GM21360 (cell line): ENCODE data around the gene FGGY.

Experiments
- ATAC-seq: cut with Tn5 transposase; IDR thresholded peaks from one replicate; pipeline ENCODE4 v1.9.1; 2021; ENCODE audit warnings: mild to moderate bottlenecking, moderate library complexity; ENCODE audit not compliant: unreplicated experiment

FGGY gene

DNA sequence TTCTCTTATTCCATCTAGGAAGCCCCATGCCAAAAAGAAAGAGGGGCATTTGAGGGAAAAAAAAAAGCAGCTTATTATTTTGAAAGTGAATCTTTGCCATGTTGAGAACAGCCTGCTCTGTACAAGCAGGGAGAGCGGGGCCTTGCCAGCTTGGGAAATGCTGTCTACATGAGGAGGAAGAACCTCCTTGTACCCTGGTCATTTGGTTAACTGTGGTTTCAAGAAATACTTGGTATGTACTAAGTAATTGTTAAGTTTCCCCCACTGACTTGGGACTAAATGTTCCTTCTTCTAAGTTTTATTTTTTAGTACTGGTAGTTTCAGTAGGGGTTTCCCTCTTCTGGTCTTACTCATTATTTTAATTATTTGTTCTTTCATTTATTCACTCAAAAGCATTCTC is 373.8 kb downstream of the FGGY start:
- no peak for ATAC-seq

- no peak for ATAC-seq
Observed at GRCh38 chr1:59671066-59671952, 374.4 kb downstream of the FGGY start.

DNA sequence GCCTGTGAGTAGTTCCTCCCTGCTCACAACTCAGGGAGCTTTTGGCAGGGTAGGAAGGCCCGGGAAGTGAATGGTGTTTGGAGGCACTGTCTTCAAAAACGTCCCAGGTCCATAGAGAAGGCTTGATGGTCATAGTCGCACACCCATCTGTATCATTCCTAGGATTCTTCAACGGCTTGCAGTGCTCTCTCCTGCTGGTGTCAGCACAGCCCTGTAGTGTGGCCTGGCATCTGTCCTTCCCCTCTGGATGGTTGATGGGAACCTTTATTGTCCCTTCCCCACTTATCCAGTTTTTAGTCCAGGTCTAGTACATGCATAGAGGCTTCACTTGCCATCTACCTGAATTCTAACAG is 375.0 kb downstream of the FGGY start:
- ATAC-seq: no peak

DNA sequence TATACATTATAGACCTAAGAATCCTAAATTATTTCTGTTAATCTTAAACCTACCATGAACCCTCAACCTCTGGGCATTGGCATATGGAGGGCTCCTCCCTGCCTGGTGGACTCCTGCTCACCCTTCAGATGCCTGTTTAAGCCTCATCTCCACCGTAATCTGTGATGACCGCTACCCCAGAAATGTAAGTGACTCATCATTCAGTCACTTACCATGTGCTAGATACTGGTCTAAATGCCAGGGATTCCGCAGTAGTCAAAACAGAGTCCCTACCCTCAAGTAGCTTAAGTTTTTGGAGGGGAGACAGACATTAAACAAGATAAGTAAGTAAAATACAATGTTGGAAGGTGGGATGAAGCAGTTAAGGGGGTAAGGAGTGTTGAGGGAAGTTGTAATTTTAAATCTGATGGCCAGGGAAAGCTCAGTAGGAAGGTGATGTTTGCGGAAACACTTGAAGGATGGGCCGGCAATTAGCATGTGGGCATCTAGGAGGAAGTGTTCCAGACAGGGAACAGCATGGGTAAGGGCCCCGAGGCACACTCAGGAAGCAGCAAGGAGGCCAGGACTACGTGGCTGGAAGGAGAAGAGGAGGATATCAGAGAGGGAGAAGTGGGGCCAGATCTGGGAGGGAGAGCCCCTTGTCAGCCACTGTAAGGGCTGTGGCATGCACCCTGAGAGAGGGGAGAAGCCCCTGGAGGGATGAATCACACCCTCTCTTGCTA is 376.1 kb downstream of the FGGY start:
- ATAC-seq: no peak

- no peak for ATAC-seq
Observed at GRCh38 chr1:59673573-59674450, 376.9 kb downstream of the FGGY start.

GRCh38 chr1:59674595-59674994 is 377.7 kb downstream of the FGGY start:
- ATAC-seq: no peak

- no peak for ATAC-seq
Observed at GRCh38 chr1:59675936-59676335, 379.0 kb downstream of the FGGY start.

DNA sequence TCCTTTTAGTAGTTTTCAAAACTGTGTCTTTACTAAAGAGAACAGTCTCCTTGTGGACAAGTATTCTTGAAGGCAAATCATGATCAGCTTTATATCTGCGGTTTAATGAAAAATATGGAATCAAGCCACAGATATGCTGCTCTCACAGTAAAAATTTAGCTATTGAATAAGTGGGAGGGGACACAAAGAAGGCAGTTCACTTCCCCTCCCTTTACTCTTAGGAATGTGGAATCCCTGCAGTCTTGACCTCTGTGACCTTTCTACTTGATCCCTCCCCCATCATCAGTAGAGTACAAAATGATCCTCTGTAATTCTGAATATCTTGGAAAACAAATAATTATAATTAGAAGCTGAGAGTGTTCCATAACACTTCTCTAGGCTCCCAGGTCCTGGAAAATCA is 381.1 kb downstream of the FGGY start:
- no peak for ATAC-seq

DNA sequence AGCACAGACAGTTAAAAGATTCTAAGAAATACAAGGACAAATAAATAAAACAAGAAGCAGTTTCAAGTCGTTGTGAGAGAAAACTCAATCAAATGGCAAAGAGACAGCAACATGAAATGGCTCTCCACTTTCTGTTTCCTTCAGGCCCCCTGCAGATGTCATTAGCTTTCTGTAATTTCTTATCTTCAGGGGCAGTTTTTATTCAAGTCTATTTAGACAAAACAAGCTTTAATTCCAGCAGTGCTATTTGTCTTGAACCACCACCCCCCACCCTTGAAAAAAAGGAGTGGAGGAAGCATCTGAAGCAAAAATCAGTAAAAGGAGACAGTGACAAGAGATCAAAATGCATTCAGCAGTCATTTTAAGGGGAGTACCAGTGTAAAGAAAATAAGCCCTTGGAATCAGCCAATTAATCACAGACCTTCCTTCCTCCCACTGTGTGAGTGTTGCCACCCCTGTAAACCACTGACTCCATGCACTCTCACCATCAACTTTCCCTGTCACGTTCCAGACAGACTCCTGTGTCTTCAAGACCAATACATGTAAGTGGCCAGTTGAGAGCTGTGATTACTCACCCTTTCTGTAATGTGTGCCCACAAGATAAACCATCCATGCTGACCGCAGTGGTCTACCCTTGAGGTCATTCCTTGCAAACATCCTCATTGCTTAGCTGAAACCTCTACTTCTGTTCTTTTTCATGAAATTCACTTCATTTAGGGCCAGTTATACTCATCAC is 381.8 kb downstream of the FGGY start:
- ATAC-seq: no peak

- ATAC-seq: no peak
Observed at GRCh38 chr1:59680044-59680443, 383.1 kb downstream of the FGGY start.

- ATAC-seq: no peak
Observed at GRCh38 chr1:59682396-59683080, 385.6 kb downstream of the FGGY start.

- no peak for ATAC-seq
Observed at GRCh38 chr1:59683197-59683596, 386.3 kb downstream of the FGGY start.

GRCh38 chr1:59684698-59685097 is 387.8 kb downstream of the FGGY start:
- no peak for ATAC-seq

DNA sequence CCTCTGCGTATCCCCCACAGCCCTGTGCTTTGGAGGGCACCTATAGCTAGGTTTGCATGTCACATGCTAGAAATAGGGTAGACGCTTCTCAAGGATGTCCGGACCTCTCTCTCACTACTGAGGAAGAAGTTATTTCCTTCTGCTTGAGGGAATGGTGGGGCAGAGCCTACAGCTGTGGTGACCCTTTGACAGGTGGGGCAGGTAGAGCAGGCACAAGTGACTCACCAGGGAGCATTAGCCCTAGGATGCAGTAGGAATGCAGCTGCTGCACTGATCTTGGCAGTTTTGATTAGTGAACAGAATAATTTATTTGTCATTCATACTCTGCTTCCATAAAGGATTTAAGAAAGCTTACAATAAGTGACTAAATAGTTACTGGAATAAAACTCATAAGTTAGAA is 388.2 kb downstream of the FGGY start:
- ATAC-seq: no peak

DNA sequence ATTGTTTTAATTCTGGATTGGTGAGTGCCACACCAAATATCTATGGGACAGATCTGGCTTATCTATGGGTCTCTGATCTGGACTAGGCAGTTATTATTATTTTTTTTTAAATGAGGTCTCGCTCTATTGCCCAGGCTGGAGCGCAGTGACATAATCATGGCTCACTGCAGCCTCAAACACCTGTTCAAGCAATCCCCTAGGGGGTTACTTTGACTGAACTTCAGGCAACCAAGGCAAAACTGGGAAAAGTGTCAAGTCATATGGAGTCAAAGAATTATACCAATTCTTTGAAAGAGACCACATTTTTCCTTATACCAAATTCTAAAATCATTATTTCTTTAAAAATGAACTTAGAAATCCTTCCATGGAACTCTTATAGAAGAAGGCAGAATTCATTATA is 388.8 kb downstream of the FGGY start:
- no peak for ATAC-seq

DNA sequence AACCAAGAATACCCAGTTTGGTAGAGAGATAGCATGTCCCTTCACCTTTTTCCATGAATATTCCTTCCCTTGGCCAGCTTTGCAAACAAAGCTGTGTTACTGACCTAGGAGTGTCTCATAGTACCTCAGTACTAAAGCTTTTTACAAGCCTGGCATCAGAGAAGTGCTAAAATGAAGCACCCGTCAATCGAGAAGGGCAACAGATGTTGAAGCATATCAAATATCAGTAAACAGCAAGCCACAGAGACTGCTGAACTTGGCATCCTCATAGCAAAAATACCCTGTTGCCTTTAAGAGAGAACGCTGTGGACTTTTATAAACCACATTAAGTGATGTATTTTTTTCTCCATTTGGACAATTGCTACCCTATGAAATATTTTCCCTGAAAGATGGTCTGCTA is 389.3 kb downstream of the FGGY start:
- no peak for ATAC-seq

DNA sequence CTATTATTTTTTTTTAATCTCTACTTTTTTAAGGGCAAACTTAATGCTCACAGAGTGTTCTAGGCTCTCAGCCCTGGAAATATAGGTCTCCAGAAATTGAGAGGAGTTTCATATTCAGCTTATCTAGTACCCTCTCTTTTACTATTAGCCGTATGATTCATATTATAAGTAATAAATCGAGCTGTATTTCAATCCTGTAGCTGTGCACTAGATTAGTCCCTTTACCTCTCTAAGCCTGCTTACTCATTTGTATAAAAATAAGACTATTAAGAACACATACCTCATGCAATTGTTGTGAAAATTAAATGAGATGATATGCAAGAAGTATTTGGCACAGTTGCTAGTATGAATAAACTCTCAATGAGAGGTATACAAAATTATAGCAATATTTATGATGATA is 389.7 kb downstream of the FGGY start:
- no peak for ATAC-seq

GRCh38 chr1:59687081-59687480 is 390.2 kb downstream of the FGGY start:
- ATAC-seq: no peak

DNA sequence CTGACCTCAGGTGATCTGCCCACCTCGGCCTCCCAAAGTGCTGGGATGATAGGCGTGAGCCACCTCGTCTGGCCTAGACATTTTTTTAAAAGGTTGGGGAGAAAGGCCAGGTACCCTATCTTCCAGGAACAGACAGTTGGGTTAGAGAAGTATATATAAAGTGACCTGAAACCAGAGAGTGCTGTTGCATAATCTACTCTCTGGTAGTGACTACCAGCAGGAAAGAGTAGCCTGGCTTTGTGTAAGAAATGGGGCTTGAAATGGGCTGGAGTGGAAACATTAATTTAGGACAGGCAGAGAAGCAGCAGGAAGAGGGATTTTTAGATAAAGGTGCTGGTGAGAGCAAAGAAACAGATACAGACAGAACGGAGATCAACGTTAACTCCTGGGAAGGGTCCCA is 392.1 kb downstream of the FGGY start:
- no peak for ATAC-seq

DNA sequence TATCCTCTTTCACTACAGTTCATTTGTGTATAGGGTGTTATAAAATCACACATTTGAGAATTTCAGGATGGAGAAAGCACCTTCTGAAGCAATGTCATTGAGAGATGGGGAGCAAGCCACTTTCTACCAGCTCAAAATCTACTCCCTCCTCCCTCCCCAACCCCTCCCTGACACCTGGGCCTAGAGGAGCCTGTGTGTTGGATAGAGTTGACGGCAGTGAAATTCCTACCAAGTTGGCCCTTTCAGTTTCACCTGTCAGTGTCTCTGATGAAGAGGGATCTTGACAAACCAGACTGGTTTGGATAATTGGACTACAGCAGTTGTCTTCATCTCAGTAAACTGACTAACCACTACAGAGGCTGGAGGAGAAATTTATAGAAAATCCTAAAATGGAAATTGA is 392.8 kb downstream of the FGGY start:
- ATAC-seq: no peak
